ENCODE data around the gene TMEM139. TPM values are rescaled to one million over a fixed set of nuclear protein-coding genes. Genes with fewer than 3 reads are reported as not detected.

Gene TMEM139
- total RNA-seq, 3 donors from 2014 or later: 0.19 to 0.32 TPM; not detected in 1

- Mint-ChIP-seq H3K4me1 (ENCODE audit: low read depth) (peaks cover 6% of the 10 kb centered on the region), H3K4me3 (no peak within 1 kb of the TSS), H3K9me3 (no peaks in the 10 kb centered on the region), H3K36me3 (ENCODE audit: insufficient read depth) (no peaks in the 10 kb centered on the region), H3K27me3 (ENCODE audit: low read depth) (no peaks in the 10 kb centered on the region)
- DNase-seq: no peak
- ATAC-seq: no peak
These were observed 31.0 kb downstream of the TMEM139 start, which contains the start of gene CLCN1 for GRCh38 chr7:143315776-143316175. CLCN1 (plus strand) TSS chr7:143316111; CDS start chr7:143316213, 102 bp downstream.

- H3K4me1 Mint-ChIP-seq (ENCODE audit: low read depth): peaks cover 3% of the 10 kb centered on the region
- H3K9me3 Mint-ChIP-seq: no peaks in the 10 kb centered on the region
- DNase-seq (no peak), ATAC-seq (no peak)
- no peaks in the 10 kb centered on the region for H3K27me3 Mint-ChIP-seq (ENCODE audit: low read depth)
- H3K36me3 Mint-ChIP-seq (ENCODE audit: insufficient read depth): no peaks in the 10 kb centered on the region
- H3K4me3 Mint-ChIP-seq: no peak overlapping the region
These were observed 31.7 kb downstream of the TMEM139 start for GRCh38 chr7:143316492-143316891.

- H3K9me3 Mint-ChIP-seq: no peaks in the 10 kb centered on the region
- no peaks in the 10 kb centered on the region for H3K36me3 Mint-ChIP-seq (ENCODE audit: insufficient read depth)
- H3K4me1 Mint-ChIP-seq (ENCODE audit: low read depth): no peaks in the 10 kb centered on the region
- DNase-seq (no peak), ATAC-seq (no peak)
- H3K27me3 Mint-ChIP-seq (ENCODE audit: low read depth): no peaks in the 10 kb centered on the region
- no peak overlapping the region for H3K4me3 Mint-ChIP-seq
These were observed 33.9 kb downstream of the TMEM139 start for GRCh38 chr7:143318661-143319060.

GRCh38 chr7:143320620-143321019 is 35.9 kb downstream of the TMEM139 start:
- Mint-ChIP-seq H3K4me3 (no peak overlapping the region), H3K27me3 (ENCODE audit: low read depth) (no peaks in the 10 kb centered on the region), H3K9me3 (no peaks in the 10 kb centered on the region), H3K4me1 (ENCODE audit: low read depth) (peaks cover 10% of the 10 kb centered on the region), H3K36me3 (ENCODE audit: insufficient read depth) (no peaks in the 10 kb centered on the region)
- ATAC-seq (no peak), DNase-seq (no peak)

GRCh38 chr7:143321242-143321641 is 36.5 kb downstream of the TMEM139 start:
- ATAC-seq (no peak), DNase-seq (no peak)
- Mint-ChIP-seq H3K27me3 (ENCODE audit: low read depth) (no peaks in the 10 kb centered on the region), H3K4me1 (ENCODE audit: low read depth) (peaks cover 11% of the 10 kb centered on the region), H3K4me3 (no peak overlapping the region), H3K36me3 (ENCODE audit: insufficient read depth) (no peaks in the 10 kb centered on the region), H3K9me3 (no peaks in the 10 kb centered on the region)

- Mint-ChIP-seq H3K27me3 (ENCODE audit: low read depth) (no peaks in the 10 kb centered on the region), H3K4me3 (no peak overlapping the region), H3K4me1 (ENCODE audit: low read depth) (peaks cover 11% of the 10 kb centered on the region), H3K9me3 (no peaks in the 10 kb centered on the region), H3K36me3 (ENCODE audit: insufficient read depth) (no peaks in the 10 kb centered on the region)
- no peak for DNase-seq
- no peak for ATAC-seq
These were observed 37.0 kb downstream of the TMEM139 start for GRCh38 chr7:143321734-143322133.

- H3K27me3 Mint-ChIP-seq (ENCODE audit: low read depth): no peaks in the 10 kb centered on the region
- no peak for ATAC-seq
- no peaks in the 10 kb centered on the region for H3K36me3 Mint-ChIP-seq (ENCODE audit: insufficient read depth)
These were observed 38.2 kb downstream of the TMEM139 start for GRCh38 chr7:143322760-143323633.

GRCh38 chr7:143323653-143324052 is 38.9 kb downstream of the TMEM139 start:
- no peak for DNase-seq
- peaks cover 11% of the 10 kb centered on the region for H3K4me1 Mint-ChIP-seq (ENCODE audit: low read depth)
- no peaks in the 10 kb centered on the region for H3K9me3 Mint-ChIP-seq
- H3K4me3 Mint-ChIP-seq: no peak overlapping the region
- H3K36me3 Mint-ChIP-seq (ENCODE audit: insufficient read depth): no peaks in the 10 kb centered on the region
- no peak for ATAC-seq
- H3K27me3 Mint-ChIP-seq (ENCODE audit: low read depth): no peaks in the 10 kb centered on the region

More at GRCh38 chr7:143322760-143323633, 38.2 kb downstream of the TMEM139 start:
- H3K4me1 Mint-ChIP-seq (ENCODE audit: low read depth): peaks cover 11% of the 10 kb centered on the region
- no peak overlapping the region for H3K4me3 Mint-ChIP-seq
- no peak for DNase-seq
- no peaks in the 10 kb centered on the region for H3K9me3 Mint-ChIP-seq

GRCh38 chr7:143325240-143325639 is 40.5 kb downstream of the TMEM139 start:
- Mint-ChIP-seq H3K27me3 (ENCODE audit: low read depth) (no peaks in the 10 kb centered on the region), H3K4me3 (no peak overlapping the region), H3K9me3 (no peaks in the 10 kb centered on the region), H3K36me3 (ENCODE audit: insufficient read depth) (no peaks in the 10 kb centered on the region), H3K4me1 (ENCODE audit: low read depth) (peaks cover 11% of the 10 kb centered on the region)
- DNase-seq (no peak), ATAC-seq (no peak)

GRCh38 chr7:143327903-143328302 is 43.1 kb downstream of the TMEM139 start:
- no peaks in the 10 kb centered on the region for H3K36me3 Mint-ChIP-seq (ENCODE audit: insufficient read depth)
- no peaks in the 10 kb centered on the region for H3K9me3 Mint-ChIP-seq
- ATAC-seq (no peak), DNase-seq (no peak)
- H3K4me1 Mint-ChIP-seq (ENCODE audit: low read depth): peaks cover 11% of the 10 kb centered on the region
- H3K4me3 Mint-ChIP-seq: no peak overlapping the region
- H3K27me3 Mint-ChIP-seq (ENCODE audit: low read depth): no peaks in the 10 kb centered on the region

- Mint-ChIP-seq H3K36me3 (ENCODE audit: insufficient read depth) (no peaks in the 10 kb centered on the region), H3K4me1 (ENCODE audit: low read depth) (peaks cover 11% of the 10 kb centered on the region), H3K4me3 (no peak overlapping the region), H3K9me3 (no peaks in the 10 kb centered on the region), H3K27me3 (ENCODE audit: low read depth) (peaks cover 3% of the 10 kb centered on the region)
- ATAC-seq (no peak), DNase-seq (no peak)
These were observed 44.9 kb downstream of the TMEM139 start for GRCh38 chr7:143329471-143330170.

GRCh38 chr7:143331179-143331801 is 46.5 kb downstream of the TMEM139 start:
- Mint-ChIP-seq H3K4me3 (no peak overlapping the region), H3K36me3 (ENCODE audit: insufficient read depth) (no peaks in the 10 kb centered on the region), H3K9me3 (no peaks in the 10 kb centered on the region), H3K27me3 (ENCODE audit: low read depth) (peaks cover 7% of the 10 kb centered on the region), H3K4me1 (ENCODE audit: low read depth) (no peaks in the 10 kb centered on the region)
- DNase-seq (no peak), ATAC-seq (no peak)

- no peaks in the 10 kb centered on the region for H3K9me3 Mint-ChIP-seq
- H3K4me1 Mint-ChIP-seq (ENCODE audit: low read depth): no peaks in the 10 kb centered on the region
- H3K36me3 Mint-ChIP-seq (ENCODE audit: insufficient read depth): no peaks in the 10 kb centered on the region
- ATAC-seq (no peak), DNase-seq (no peak)
- no peak overlapping the region for H3K4me3 Mint-ChIP-seq
- peaks cover 13% of the 10 kb centered on the region for H3K27me3 Mint-ChIP-seq (ENCODE audit: low read depth)
These were observed 49.5 kb downstream of the TMEM139 start for GRCh38 chr7:143334244-143334643.

GRCh38 chr7:143337216-143337615 is 52.5 kb downstream of the TMEM139 start:
- no peaks in the 10 kb centered on the region for H3K4me1 Mint-ChIP-seq (ENCODE audit: low read depth)
- no peak overlapping the region for H3K4me3 Mint-ChIP-seq
- H3K36me3 Mint-ChIP-seq (ENCODE audit: insufficient read depth): no peaks in the 10 kb centered on the region
- ATAC-seq (no peak), DNase-seq (no peak)
- H3K27me3 Mint-ChIP-seq (ENCODE audit: low read depth): peaks cover 17% of the 10 kb centered on the region
- no peaks in the 10 kb centered on the region for H3K9me3 Mint-ChIP-seq
